Peyer's patch (tissue), 4 donors: ENCODE data around the gene FEZ2. TPM values are rescaled to one million over a fixed set of nuclear protein-coding genes. Genes with fewer than 3 reads are reported as not detected.

Experiments used
- DNase-seq, 3 donors: peaks; one replicate each; pipeline ENCODE4 v3.0.0-alpha.2; 2017 to 2019
- H3K27ac ChIP-seq, 4 donors: fragments of 200-600 bp; sonication (generic); one replicate each; pipeline ENCODE4 v1.5.1; 2016 to 2019
- H3K27me3 ChIP-seq, 2 donors: fragments of 200-600 bp; sonication (generic); one replicate each; pipeline ENCODE4 v1.5.1; 2019
- H3K36me3 ChIP-seq, 3 donors: fragments of 200-600 bp; sonication (generic); one replicate each; pipeline ENCODE4 v1.5.1; 2016 to 2019
- H3K4me1 ChIP-seq, 4 donors: fragments of 200-600 bp; sonication (generic); one replicate each; pipeline ENCODE4 v1.5.1; 2016 to 2019
- H3K4me3 ChIP-seq, 4 donors: fragments of 200-600 bp; sonication (generic); 1 replicate in 3 of 4; 2 replicates in 1 of 4; pipeline ENCODE4 v1.5.1; 2016 to 2019; ENCODE audit warnings: mild to moderate bottlenecking in 1 of 4
- H3K9me3 ChIP-seq, 4 donors: fragments of 200-600 bp; sonication (generic); one replicate each; pipeline ENCODE4 v1.5.1; 2016 to 2019; ENCODE audit warnings: mild to moderate bottlenecking in 1 of 4
- CTCF ChIP-seq, 6 experiments: fragments of 450-650 bp in 4 of 6; fragments of 200-600 bp in 2 of 6; sonication (generic) in 1 of 6; IDR thresholded peaks; one replicate each; pipeline ENCODE4 v1.5.1; 2017 to 2019; ENCODE audit warnings: antibody characterized with exemption in 6 of 6, mild to moderate bottlenecking in 3 of 6, moderate library complexity in 1 of 6
- POLR2A ChIP-seq, 2 donors: fragments of 450-650 bp; IDR thresholded peaks; one replicate each; pipeline ENCODE4 v1.5.1; 2017; ENCODE audit warnings: antibody characterized with exemption in 2 of 2, mild to moderate bottlenecking in 2 of 2, moderate library complexity in 2 of 2
- total RNA-seq, 4 donors: library from RNA; depleted of rRNA; stranded (reverse); fragments of >200 nt; gene quantifications; one replicate each; pipeline ENCODE4 v1.1.0, GENCODE V29; 2016

Gene FEZ2
- total RNA-seq, 4 donors from 2014 or later = 53.4 to 97.4 (median 64.4) TPM

- no peak for DNase-seq
- Histone ChIP-seq H3K27me3 (no peaks in the 10 kb centered on the region), H3K36me3 (peaks cover 0 to 24% (median 0%) of the 10 kb centered on the region in 3 donors), H3K4me3 (no peak overlapping the region), H3K27ac (no peak overlapping the region), H3K9me3 (no peaks in the 10 kb centered on the region), H3K4me1 (no peaks in the 10 kb centered on the region)
- TF ChIP-seq CTCF (IDR thresholded peaks at IDR 0.05) (no peak), POLR2A (IDR thresholded peaks at IDR 0.05) (no peak)
Observed at GRCh38 chr2:36570416-36570815, 27.6 kb downstream of the FEZ2 start.

GRCh38 chr2:36569267-36569856, 28.6 kb downstream of the FEZ2 start:
- TF ChIP-seq POLR2A (IDR thresholded peaks at IDR 0.05) (no peak), CTCF (IDR thresholded peaks at IDR 0.05) (no peak)
- no peak for DNase-seq
- Histone ChIP-seq H3K27ac (no peak overlapping the region), H3K9me3 (no peaks in the 10 kb centered on the region), H3K4me3 (no peak overlapping the region), H3K36me3 (peaks cover 0 to 17% (median 0%) of the 10 kb centered on the region in 3 donors), H3K27me3 (no peaks in the 10 kb centered on the region), H3K4me1 (no peaks in the 10 kb centered on the region)

- Histone ChIP-seq H3K9me3 (no peaks in the 10 kb centered on the region), H3K4me3 (no peak overlapping the region), H3K27ac (no peak overlapping the region), H3K36me3 (peaks cover 0 to 16% (median 0%) of the 10 kb centered on the region in 3 donors), H3K4me1 (no peaks in the 10 kb centered on the region), H3K27me3 (no peaks in the 10 kb centered on the region)
- DNase-seq = no peak
- TF ChIP-seq CTCF (IDR thresholded peaks at IDR 0.05) (no peak), POLR2A (IDR thresholded peaks at IDR 0.05) (no peak)
Observed at GRCh38 chr2:36568516-36569246, 29.3 kb downstream of the FEZ2 start.

GRCh38 chr2:36567711-36568408, 30.1 kb downstream of the FEZ2 start:
- no peaks in the 10 kb centered on the region for H3K9me3 ChIP-seq
- H3K4me3 ChIP-seq = no peak overlapping the region
- H3K27ac ChIP-seq = no peak overlapping the region
- no peaks in the 10 kb centered on the region for H3K4me1 ChIP-seq
- H3K36me3 ChIP-seq = peaks cover 0 to 16% (median 0%) of the 10 kb centered on the region in 3 donors
- H3K27me3 ChIP-seq = no peaks in the 10 kb centered on the region
- TF ChIP-seq POLR2A (IDR thresholded peaks at IDR 0.05) (no peak), CTCF (IDR thresholded peaks at IDR 0.05) (no peak)
- no peak for DNase-seq

GRCh38 chr2:36566887-36567286, 31.1 kb downstream of the FEZ2 start:
- no peaks in the 10 kb centered on the region for H3K4me1 ChIP-seq
- no peak overlapping the region for H3K4me3 ChIP-seq
- no peaks in the 10 kb centered on the region for H3K27me3 ChIP-seq
- H3K36me3 ChIP-seq = peaks cover 0 to 10% (median 0%) of the 10 kb centered on the region in 3 donors
- no peak overlapping the region for H3K27ac ChIP-seq
- TF ChIP-seq POLR2A (IDR thresholded peaks at IDR 0.05) = no peak
- TF ChIP-seq CTCF (IDR thresholded peaks at IDR 0.05) = no peak
- H3K9me3 ChIP-seq = no peaks in the 10 kb centered on the region
- no peak for DNase-seq
